HCT116 (cell line): Measurements from ENCODE around the gene SARS2. TPM values are rescaled to one million over a fixed set of nuclear protein-coding genes. Genes with fewer than 3 reads are reported as not detected.

ENCODE experiments used
- ATAC-seq: fragments of 200-7000 bp; cut with Tn5 transposase; 2 replicates; pipeline ENCODE4 v1.9.1; 2020; ENCODE audit warnings: mild to moderate bottlenecking, moderate library complexity
- BruUV-seq: library from RNA; stranded (reverse); fragments of 400-500 nt; replicated peaks from 2 replicates; lab custom pipeline; 2021; lab: Mats Ljungman, UMichigan
- CTCF ChIA-PET: fragments of 300-600 bp; sonication (Branson Sonifier 250); formaldehyde crosslinking; loops from one replicate; lab custom pipeline; 2021; ENCODE audit warnings: antibody characterized with exemption; lab: Charles Lee
- POLR2A ChIA-PET: fragments of 300-600, 350-600 bp; sonication (Branson Sonifier 250); formaldehyde crosslinking; loops from one replicate; lab custom pipeline; 2021; ENCODE audit warnings: antibody characterized with exemption; lab: Charles Lee
- RAD21 ChIA-PET, 2 experiments: fragments of 300-600 bp; sonication (Branson Sonifier 250); formaldehyde crosslinking; loops; one replicate each; lab custom pipeline; 2023; ENCODE audit warnings: low total read pairs in 2 of 2; ENCODE audit not compliant: uncharacterized antibody in 2 of 2, unreplicated experiment in 2 of 2, low non-redundant PET in 1 of 2; lab: Charles Lee
- DNase-seq: peaks from one replicate; pipeline ENCODE4 v3.0.0-alpha.2; 2010; ENCODE audit warnings: low read depth, low spot score
- H2AFZ ChIP-seq: fragments of 200-600 bp; shearing (Covaris generic), sonication (generic); 2 replicates; pipeline ENCODE4 v1.6.1; 2017; ENCODE audit warnings: low read depth, mixed run types, mixed read lengths, antibody characterized with exemption, low read length; ENCODE audit not compliant: poor library complexity, severe bottlenecking
- H3K27ac ChIP-seq: 2 replicates; pipeline ENCODE4 v1.5.1; 2012; ENCODE audit warnings: low read depth, low read length
- H3K27me3 ChIP-seq: fragments of 200-600 bp; sonication (generic); 2 replicates; pipeline ENCODE4 v1.6.1; 2016; ENCODE audit warnings: mixed run types, low read length, mixed read lengths; ENCODE audit not compliant: insufficient read depth
- H3K36me3 ChIP-seq, 2 experiments: fragments of 200-500 bp in 1 of 2; fragments of 200-600 bp in 1 of 2; sonication (Bioruptor generic) in 1 of 2; sonication (generic) in 1 of 2; 2 replicates each; pipeline versions ENCODE4 v1.5.1 to v1.6.1; 2014 to 2016; ENCODE audit warnings: low read length in 2 of 2, inconsistent platforms in 1 of 2, mixed read lengths in 1 of 2, mixed run types in 1 of 2; ENCODE audit not compliant: insufficient read depth in 2 of 2, control insufficient read depth in 1 of 2
- H3K4me1 ChIP-seq, 2 experiments: fragments of 200-600 bp in 1 of 2; sonication (generic) in 1 of 2; 2 replicates each; pipeline versions ENCODE4 v1.5.1 to v1.6.1; 2012 to 2017; ENCODE audit warnings: low read length in 2 of 2, inconsistent platforms in 1 of 2, mild to moderate bottlenecking in 1 of 2, mixed read lengths in 1 of 2, mixed run types in 1 of 2, moderate library complexity in 1 of 2; ENCODE audit not compliant: insufficient read depth in 2 of 2, control insufficient read depth in 1 of 2
- H3K4me2 ChIP-seq: fragments of 200-600 bp; sonication (generic); 2 replicates; pipeline ENCODE4 v1.6.1; 2017; ENCODE audit warnings: mixed run types, low read length, mixed read lengths
- H3K4me3 ChIP-seq, 2 experiments: fragments of 200-600 bp in 1 of 2; sonication (generic) in 1 of 2; replicated peaks in 1 of 2; 2 replicates each; pipeline ENCODE4 v1.5.1; 2011 to 2016; ENCODE audit warnings: low read length in 2 of 2, control low read depth in 1 of 2, low read depth in 1 of 2, mild to moderate bottlenecking in 1 of 2, mixed read lengths in 1 of 2, mixed run types in 1 of 2
- H3K79me2 ChIP-seq: fragments of 200-600 bp; sonication (generic); 2 replicates; pipeline ENCODE4 v1.6.1; 2017; ENCODE audit warnings: mild to moderate bottlenecking, mixed run types, low read length, moderate library complexity, mixed read lengths; ENCODE audit not compliant: insufficient read depth
- H3K9ac ChIP-seq: fragments of 200-600 bp; sonication (generic); 2 replicates; pipeline ENCODE4 v1.6.1; 2016; ENCODE audit warnings: low read length, mixed read lengths
- H3K9me2 ChIP-seq: fragments of 200-600 bp; sonication (generic), shearing (Covaris generic); 2 replicates; pipeline ENCODE4 v1.6.1; 2017; ENCODE audit warnings: mixed run types, mild to moderate bottlenecking, moderate library complexity; ENCODE audit not compliant: insufficient read depth
- H3K9me3 ChIP-seq, 2 experiments: fragments of 200-500 bp in 1 of 2; fragments of 200-600 bp in 1 of 2; sonication (Bioruptor generic) in 1 of 2; sonication (generic) in 1 of 2; 2 replicates each; pipeline ENCODE4 v1.6.1; 2014 to 2017; ENCODE audit warnings: low read length in 2 of 2, mixed read lengths in 2 of 2, inconsistent platforms in 1 of 2, low read depth in 1 of 2, mild to moderate bottlenecking in 1 of 2, mixed run types in 1 of 2, moderate library complexity in 1 of 2; ENCODE audit not compliant: control insufficient read depth in 1 of 2, insufficient read depth in 1 of 2
- H4K20me1 ChIP-seq: fragments of 200-600 bp; sonication (generic), shearing (Covaris generic); 2 replicates; pipeline ENCODE4 v1.6.1; 2017; ENCODE audit warnings: mixed run types, mild to moderate bottlenecking, moderate library complexity; ENCODE audit not compliant: insufficient read depth
- CBX3 ChIP-seq: IDR thresholded peaks from 2 replicates; pipeline ENCODE4 v1.6.1; 2012; ENCODE audit warnings: low read depth
- CEBPB ChIP-seq: IDR thresholded peaks from 2 replicates; pipeline ENCODE4 v1.6.1; 2012; ENCODE audit warnings: low read depth
- EGR1 ChIP-seq: IDR thresholded peaks from 2 replicates; pipeline ENCODE4 v1.6.1; 2012; ENCODE audit warnings: low read depth
- ELF1 ChIP-seq: IDR thresholded peaks from 2 replicates; pipeline ENCODE4 v1.6.1; 2012; ENCODE audit warnings: low read depth, borderline replicate concordance
- FOSL1 ChIP-seq: IDR thresholded peaks from 2 replicates; pipeline ENCODE4 v1.6.1; 2012; ENCODE audit warnings: low read depth
- POLR2A ChIP-seq: IDR thresholded peaks from 2 replicates; pipeline ENCODE4 v1.7.0; 2011; ENCODE audit warnings: borderline replicate concordance; ENCODE audit not compliant: insufficient read depth, insufficient read length; ENCODE audit errors: extremely low read depth
- POLR2AphosphoS5 ChIP-seq: IDR thresholded peaks from 2 replicates; pipeline ENCODE4 v1.6.1; 2011; ENCODE audit warnings: mild to moderate bottlenecking, low read depth, low read length, moderate library complexity
- RAD21 ChIP-seq: IDR thresholded peaks from 2 replicates; pipeline ENCODE4 v1.6.1; 2012; ENCODE audit warnings: low read depth, mild to moderate bottlenecking
- SIN3A ChIP-seq: IDR thresholded peaks from 2 replicates; pipeline ENCODE4 v1.6.1; 2012; ENCODE audit warnings: low read depth
- SP1 ChIP-seq: IDR thresholded peaks from 2 replicates; pipeline ENCODE4 v1.6.1; 2012; ENCODE audit warnings: low read depth
- TCF7L2 ChIP-seq: IDR thresholded peaks from 2 replicates; pipeline ENCODE4 v1.7.0; 2011; ENCODE audit warnings: borderline replicate concordance, inconsistent platforms; ENCODE audit not compliant: insufficient read depth, insufficient read length; ENCODE audit errors: extremely low read depth
- YY1 ChIP-seq: IDR thresholded peaks from 2 replicates; pipeline ENCODE4 v1.6.1; 2011; ENCODE audit warnings: low read length, low read depth, moderate library complexity, mild to moderate bottlenecking; ENCODE audit not compliant: insufficient replicate concordance; ENCODE audit errors: extremely low read depth
- intact Hi-C: fragments of 100-400 bp; cut with micrococcal nuclease; formaldehyde crosslinking; loops from 2 replicates; pipeline ENCODE4 v1.10.0; 2022
- total RNA-seq: library from RNA; stranded (reverse); gene quantifications from one replicate; pipeline ENCODE4 v1.2.1, GENCODE V29; 2021; ENCODE audit not compliant: unreplicated experiment
- TF ChIP-seq, protein P1 (sequence below), 3 experiments: fragments of 200-600 bp in 1 of 3; sonication (generic) in 1 of 3; IDR thresholded peaks in 2 of 3; conservative IDR thresholded peaks in 1 of 3; 2 replicates each; pipeline ENCODE4 v1.5.1; 2012 to 2017; ENCODE audit warnings: low read depth in 2 of 3, low read length in 2 of 3, antibody characterized with exemption in 1 of 3, borderline replicate concordance in 1 of 3, control low read depth in 1 of 3, mild to moderate bottlenecking in 1 of 3, mixed read lengths in 1 of 3, mixed run types in 1 of 3, moderate library complexity in 1 of 3; ENCODE audit not compliant: insufficient read depth in 1 of 3
- TF ChIP-seq, protein P2 (sequence below): IDR thresholded peaks from 2 replicates; pipeline ENCODE4 v1.6.1; 2011; ENCODE audit warnings: mild to moderate bottlenecking, low read length, moderate library complexity; ENCODE audit not compliant: insufficient replicate concordance; ENCODE audit errors: extremely low read depth
- TF ChIP-seq, protein P3 (sequence below): IDR thresholded peaks from 2 replicates; pipeline ENCODE4 v1.6.1; 2012; ENCODE audit warnings: low read depth

The SARS2 gene
- total RNA-seq, 1 experiment from 2014 or later: 58.2 TPM

DNA sequence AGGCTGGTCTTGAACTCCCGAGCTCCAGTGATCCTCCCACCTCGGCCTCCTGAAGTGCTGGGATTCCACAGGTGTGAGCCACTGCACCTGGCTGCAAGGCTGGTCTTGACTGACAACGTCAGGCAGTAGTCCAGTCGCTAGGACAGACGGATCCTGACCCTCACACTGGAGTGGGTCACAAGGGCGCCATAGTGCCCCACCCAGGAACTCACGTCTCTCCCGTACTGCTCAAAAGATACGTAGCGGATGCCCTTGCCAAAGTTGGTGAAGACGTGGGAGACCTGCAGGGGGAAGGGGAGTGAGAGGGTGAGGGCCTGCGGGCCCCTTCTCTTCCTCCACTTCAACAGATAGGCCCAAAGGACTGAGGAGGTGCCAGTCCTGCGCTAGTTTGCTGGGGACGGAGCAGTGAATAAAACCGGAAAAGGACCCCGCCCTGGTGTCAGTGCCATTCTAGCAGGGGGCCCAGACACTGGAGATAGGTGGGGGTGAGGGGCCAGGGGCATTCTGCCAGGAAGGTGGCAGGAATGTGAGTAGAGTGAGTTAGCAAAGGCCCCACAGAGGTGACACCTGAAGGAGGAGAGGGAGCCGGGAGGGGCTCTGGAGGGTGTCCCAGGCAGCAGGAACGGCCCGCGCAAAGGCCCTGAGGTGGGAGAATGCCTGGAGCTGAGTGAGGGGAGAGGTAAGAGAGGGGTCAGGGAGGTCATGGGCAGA, 12.1 kb upstream of the SARS2 start:
- TF ChIP-seq CBX3 (no peak), FOSL1 (no peak), YY1 (no peak), POLR2A (no peak), SP1 (no peak), POLR2AphosphoS5 (no peak), TCF7L2 (no peak), CEBPB (no peak), ELF1 (no peak), EGR1 (no peak), SIN3A (no peak), RAD21 (no peak)
- TF ChIP-seq, protein P1, sequence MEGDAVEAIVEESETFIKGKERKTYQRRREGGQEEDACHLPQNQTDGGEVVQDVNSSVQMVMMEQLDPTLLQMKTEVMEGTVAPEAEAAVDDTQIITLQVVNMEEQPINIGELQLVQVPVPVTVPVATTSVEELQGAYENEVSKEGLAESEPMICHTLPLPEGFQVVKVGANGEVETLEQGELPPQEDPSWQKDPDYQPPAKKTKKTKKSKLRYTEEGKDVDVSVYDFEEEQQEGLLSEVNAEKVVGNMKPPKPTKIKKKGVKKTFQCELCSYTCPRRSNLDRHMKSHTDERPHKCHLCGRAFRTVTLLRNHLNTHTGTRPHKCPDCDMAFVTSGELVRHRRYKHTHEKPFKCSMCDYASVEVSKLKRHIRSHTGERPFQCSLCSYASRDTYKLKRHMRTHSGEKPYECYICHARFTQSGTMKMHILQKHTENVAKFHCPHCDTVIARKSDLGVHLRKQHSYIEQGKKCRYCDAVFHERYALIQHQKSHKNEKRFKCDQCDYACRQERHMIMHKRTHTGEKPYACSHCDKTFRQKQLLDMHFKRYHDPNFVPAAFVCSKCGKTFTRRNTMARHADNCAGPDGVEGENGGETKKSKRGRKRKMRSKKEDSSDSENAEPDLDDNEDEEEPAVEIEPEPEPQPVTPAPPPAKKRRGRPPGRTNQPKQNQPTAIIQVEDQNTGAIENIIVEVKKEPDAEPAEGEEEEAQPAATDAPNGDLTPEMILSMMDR (IDR thresholded peaks at IDR 0.05 in 2 of 3, conservative IDR thresholded peaks at IDR 0.05 in 1 of 3; ENCODE audit: borderline replicate concordance in 1 of 3, insufficient read depth in 1 of 3, low read depth in 2 of 3, low read length in 2 of 3): no peak
- TF ChIP-seq, protein P2, sequence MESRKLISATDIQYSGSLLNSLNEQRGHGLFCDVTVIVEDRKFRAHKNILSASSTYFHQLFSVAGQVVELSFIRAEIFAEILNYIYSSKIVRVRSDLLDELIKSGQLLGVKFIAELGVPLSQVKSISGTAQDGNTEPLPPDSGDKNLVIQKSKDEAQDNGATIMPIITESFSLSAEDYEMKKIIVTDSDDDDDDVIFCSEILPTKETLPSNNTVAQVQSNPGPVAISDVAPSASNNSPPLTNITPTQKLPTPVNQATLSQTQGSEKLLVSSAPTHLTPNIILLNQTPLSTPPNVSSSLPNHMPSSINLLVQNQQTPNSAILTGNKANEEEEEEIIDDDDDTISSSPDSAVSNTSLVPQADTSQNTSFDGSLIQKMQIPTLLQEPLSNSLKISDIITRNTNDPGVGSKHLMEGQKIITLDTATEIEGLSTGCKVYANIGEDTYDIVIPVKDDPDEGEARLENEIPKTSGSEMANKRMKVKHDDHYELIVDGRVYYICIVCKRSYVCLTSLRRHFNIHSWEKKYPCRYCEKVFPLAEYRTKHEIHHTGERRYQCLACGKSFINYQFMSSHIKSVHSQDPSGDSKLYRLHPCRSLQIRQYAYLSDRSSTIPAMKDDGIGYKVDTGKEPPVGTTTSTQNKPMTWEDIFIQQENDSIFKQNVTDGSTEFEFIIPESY: no peak
- TF ChIP-seq, protein P3, sequence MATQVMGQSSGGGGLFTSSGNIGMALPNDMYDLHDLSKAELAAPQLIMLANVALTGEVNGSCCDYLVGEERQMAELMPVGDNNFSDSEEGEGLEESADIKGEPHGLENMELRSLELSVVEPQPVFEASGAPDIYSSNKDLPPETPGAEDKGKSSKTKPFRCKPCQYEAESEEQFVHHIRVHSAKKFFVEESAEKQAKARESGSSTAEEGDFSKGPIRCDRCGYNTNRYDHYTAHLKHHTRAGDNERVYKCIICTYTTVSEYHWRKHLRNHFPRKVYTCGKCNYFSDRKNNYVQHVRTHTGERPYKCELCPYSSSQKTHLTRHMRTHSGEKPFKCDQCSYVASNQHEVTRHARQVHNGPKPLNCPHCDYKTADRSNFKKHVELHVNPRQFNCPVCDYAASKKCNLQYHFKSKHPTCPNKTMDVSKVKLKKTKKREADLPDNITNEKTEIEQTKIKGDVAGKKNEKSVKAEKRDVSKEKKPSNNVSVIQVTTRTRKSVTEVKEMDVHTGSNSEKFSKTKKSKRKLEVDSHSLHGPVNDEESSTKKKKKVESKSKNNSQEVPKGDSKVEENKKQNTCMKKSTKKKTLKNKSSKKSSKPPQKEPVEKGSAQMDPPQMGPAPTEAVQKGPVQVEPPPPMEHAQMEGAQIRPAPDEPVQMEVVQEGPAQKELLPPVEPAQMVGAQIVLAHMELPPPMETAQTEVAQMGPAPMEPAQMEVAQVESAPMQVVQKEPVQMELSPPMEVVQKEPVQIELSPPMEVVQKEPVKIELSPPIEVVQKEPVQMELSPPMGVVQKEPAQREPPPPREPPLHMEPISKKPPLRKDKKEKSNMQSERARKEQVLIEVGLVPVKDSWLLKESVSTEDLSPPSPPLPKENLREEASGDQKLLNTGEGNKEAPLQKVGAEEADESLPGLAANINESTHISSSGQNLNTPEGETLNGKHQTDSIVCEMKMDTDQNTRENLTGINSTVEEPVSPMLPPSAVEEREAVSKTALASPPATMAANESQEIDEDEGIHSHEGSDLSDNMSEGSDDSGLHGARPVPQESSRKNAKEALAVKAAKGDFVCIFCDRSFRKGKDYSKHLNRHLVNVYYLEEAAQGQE: no peak
- TF ChIP-seq, all 23 proteins: peak for 0
- Histone ChIP-seq H3K9ac (no peak overlapping the region), H3K36me3 (no peaks in the 10 kb centered on the region), H3K4me2 (no peak overlapping the region), H3K9me3 (no peaks in the 10 kb centered on the region), H2AFZ (no peak overlapping the region), H3K27ac (no peak overlapping the region), H3K4me3 (no peak overlapping the region), H3K4me1 (no peaks in the 10 kb centered on the region), H4K20me1 (no peaks in the 10 kb centered on the region), H3K79me2 (no peaks in the 10 kb centered on the region), H3K9me2 (no peaks in the 10 kb centered on the region), H3K27me3 (no peaks in the 10 kb centered on the region)
- intact Hi-C loops: no loop called here
- ATAC-seq (no peak), DNase-seq (no peak)
- CTCF ChIA-PET: no interaction called here
- no TSS peak for BruUV-seq
- POLR2A ChIA-PET: interaction anchor here (0.6 to 0.7 kb wide), 2 partner anchors 12 to 400 kb away, joined by 4 to 6 read pairs; partner anchors contain the start of genes MRPS12, SAMD4B and SARS2
- RAD21 ChIA-PET: no interaction called here
